Activated T-cell treated with anti-CD3 and anti-CD28 coated beads for 48 hours (primary cell): ENCODE data around the gene SAMD14.

ENCODE experiments used
- DNase-seq: peaks from one replicate; pipeline ENCODE4 v3.0.0-alpha.2; 2020; ENCODE audit warnings: low read depth

The SAMD14 gene

DNA sequence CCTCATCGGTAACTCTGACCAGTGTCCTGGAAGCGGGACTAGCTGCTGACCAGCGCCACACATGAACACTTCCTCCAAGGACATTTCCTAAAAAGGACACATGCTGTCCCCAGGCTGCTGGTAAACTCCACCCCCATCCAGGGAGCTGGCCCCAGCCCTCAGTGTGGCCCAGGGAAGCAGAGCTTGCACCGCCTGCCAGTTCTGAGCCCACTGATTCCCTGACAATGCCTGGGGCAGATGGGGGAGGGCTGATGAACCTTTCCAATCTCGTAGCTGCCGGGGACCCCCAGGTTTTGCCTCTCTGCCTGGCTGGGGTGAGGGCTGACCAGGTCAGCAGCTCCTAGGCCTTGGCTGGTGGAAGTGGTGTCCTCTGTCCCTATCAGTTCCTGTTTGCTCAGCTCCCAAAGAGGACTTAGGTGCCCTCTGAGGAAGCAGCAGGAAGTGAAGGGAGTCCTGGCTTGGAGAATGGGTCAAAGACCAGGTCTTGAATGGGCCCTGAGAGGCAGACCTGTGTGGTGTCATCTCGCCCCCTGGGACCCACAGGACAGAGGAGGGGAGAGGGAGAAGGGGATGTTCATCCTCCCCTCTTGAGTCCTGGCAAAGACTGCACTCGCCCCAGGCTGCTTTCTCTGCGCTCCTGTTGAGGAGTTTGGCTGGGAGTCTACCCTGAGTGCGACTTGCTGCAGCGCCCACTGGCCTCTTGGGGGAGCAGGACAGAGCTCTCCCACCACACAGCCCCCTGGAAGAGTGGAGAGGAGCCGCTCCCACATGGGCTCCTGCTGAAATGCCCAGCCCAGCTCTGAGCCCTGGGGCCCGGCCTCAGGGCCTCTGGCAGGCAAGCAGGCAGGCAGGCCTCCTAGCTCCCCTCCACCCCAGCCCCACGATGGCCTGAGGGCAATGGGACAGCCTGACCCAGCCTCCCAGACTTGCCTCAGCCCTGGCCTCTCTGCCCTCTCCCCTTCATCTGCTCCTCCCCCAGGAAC, 18.0 kb downstream of the SAMD14 start:
- no peak for DNase-seq

DNA sequence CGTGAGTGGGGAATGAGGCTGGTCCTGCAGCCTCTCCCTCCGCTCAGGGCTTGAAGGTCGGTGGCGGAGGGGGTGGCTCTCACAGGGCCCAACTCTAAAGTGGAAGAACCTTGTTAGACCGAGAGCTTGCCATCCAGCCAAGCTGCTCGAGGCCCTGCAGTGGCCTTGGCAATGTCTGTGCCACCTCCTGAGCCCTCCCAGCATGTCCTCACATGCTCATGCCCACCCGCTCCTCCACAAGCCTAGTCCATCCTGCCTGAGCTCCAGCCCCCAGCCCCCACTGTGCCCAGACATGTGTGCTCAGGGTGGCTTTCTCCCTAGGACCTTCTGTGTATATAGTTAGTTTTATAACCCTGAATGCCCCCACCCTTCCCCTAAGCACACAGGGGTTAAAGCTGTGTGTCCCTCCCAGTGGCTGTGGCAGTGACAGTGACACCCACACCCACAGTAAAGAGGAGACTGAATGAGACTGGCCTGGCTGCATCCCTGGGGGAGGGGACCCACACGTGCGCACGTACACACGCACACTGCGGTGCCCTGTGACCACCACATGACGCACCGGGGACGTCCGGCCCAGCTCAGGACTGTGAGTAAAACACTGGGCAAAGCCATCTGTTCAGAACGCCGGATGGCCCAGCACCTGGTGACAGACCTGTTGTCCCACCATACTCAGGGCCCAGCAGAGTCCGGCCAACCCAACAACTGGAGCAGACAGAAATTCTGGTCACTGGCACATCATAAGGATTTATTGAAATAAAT, 19.2 kb downstream of the SAMD14 start:
- DNase-seq: no peak

- DNase-seq: no peak
Observed at GRCh38 chr17:50109785-50110184, 20.2 kb downstream of the SAMD14 start.

DNA sequence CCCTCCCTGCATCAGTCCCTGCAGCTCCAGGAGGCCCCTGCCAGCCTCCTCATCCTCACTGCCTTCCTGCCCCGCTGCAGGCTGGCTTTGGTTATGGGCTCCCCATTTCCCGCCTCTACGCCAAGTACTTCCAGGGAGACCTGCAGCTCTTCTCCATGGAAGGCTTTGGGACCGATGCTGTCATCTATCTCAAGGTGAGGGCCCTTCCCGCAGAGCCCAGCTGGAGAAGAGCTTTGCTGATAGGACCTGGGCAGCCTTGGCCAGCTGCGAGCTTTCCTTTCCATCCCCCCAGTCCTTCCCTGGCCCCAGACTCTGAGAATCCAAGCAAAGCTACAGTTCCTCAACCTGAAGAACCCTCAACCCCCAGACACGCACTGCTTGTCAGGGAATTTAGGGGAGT, 20.8 kb downstream of the SAMD14 start:
- DNase-seq: no peak

DNA sequence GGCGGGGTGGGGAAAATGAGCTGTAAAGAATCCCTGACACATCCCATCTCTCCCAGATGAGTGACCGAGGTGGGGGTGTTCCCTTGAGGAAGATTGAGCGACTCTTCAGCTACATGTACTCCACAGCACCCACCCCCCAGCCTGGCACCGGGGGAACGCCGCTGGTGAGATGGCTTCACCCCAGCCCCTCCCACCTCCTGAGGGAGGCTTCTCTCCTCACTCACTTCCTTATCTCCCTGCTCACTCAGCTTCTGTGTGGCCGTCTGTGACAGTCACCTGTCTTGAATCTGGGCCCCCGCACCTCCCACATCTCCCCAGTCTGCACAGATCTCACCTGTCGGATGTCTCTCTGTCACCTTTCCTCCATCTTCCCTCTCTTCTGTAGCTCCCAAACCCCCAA, 21.4 kb downstream of the SAMD14 start:
- DNase-seq: no peak

GRCh38 chr17:50107790-50108414, 22.1 kb downstream of the SAMD14 start:
- no peak for DNase-seq

DNA sequence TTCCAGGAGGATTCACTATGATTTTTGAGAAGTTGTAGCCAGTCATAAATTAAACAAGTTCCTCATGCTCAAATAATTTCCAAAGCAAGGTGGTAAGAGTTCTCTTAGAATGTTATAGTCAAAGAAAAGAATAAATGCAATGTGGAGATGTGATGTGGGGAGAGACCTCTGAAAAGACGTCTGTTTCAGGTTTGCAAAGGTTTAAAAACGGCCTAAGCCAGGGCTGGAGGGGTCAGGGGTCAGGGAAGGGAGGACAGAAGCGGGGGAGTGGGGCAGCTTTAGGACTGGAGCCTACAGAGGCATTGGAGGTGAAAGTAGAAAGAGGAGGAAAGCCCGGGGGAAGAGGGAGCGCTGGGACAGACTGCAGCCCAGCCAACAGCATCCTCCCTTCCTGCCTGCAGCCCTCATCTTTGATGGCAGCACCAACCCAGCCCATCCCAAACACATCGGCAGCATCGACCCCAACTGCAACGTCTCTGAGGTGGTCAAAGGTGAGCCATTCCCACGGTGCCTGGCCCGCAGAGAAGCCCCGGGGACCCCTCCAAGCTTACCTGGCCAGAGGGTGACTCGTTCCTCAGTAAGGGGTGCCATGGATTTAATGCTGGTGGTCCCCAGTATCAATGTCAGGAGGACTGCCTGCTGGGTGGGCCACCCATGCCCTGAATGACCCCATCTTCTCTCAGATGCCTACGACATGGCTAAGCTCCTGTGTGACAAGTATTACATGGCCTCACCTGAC, 23.4 kb downstream of the SAMD14 start:
- no peak for DNase-seq

DNA sequence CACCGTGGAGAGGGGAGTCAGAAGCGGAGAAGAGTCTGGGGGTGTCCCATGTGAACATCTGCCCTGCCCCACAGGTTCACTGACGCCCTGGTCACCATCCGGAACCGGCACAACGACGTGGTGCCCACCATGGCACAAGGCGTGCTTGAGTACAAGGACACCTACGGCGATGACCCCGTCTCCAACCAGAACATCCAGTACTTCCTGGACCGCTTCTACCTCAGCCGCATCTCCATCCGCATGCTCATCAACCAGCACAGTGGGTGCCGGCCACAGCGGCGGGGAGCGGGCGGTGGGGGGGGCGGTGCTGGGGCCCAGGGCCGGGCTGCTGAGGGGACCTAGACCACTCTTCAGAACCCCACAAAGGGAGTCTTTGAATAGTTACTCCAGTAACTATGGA, 24.1 kb downstream of the SAMD14 start:
- no peak for DNase-seq

DNA sequence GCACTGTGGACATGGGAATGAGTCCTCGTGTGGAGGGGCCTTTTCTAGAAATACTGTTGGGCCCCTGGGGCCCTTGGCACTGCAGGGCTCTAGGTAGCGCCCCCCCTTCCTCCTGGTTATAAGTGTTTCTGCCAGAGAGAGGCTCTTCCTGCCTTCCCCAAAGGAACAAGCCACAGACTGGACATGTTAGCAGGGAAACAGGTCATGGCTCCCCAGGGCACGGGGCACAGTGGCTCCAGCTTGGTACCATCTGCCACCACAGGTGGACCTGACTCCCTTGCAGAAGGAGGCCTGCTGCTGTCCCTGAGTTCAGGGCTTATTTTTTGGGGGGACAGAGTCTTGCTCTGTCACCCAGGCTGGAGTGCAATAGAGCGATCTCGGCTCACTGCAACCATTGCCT, 26.0 kb downstream of the SAMD14 start:
- no peak for DNase-seq

DNA sequence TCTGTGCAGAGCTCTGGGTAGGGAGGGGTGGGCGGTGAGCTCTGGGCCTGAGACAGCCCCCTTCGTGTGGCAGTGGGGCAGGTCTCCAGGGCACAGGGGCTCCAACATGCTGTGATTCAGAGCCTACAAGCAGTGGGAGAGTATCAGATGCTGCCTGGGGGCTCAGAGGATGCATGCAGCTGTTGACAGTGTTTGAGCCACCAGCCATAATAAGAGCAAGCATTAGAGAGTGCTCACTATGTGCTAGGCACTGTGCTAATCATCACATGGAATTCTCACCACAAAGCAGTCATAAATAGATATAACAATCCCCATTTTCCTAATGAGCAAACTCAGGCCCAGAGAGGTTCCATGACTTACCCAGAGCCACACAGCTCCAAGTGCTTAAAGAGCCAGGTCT, 26.7 kb downstream of the SAMD14 start:
- DNase-seq: no peak

DNA sequence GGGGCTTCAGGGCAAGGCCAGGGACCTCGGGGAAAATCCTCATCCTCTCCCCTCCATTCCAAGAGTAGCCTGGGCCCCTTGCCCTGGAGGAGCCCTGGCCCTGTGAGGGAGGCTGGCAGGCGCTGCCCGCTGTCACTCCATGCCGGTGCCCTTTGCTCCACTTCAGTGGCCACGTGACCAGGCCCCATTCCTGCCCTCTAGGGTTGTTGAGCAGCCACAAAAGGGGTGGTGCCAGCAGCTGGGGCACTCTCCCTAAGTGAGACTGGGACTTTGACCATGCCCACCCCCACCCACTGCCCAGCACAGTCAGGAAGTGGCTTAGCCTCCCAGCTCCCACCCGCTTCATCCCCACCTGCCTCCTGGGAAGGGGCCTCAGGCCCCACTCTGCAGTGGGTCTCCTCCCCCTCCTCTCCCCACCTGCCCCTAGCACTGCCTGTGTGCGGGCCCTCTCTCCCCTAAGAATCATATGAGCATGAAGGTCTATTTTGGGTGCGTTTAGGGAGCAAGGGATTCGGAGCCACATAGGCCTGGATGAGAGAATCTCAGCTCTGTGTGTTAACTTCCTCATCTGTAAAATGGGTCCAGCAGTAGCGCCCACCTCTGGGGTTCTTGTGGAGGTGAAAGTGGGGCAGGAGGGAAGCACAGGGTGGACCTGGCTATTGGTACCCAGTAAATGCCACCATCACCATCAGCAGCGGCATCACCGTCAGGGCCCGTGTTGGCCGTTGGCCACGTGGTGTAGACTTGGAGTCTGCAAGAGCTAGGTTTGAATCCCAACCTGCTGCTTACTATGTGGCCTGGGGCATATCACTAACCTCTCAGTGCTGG, 27.6 kb downstream of the SAMD14 start:
- no peak for DNase-seq

DNA sequence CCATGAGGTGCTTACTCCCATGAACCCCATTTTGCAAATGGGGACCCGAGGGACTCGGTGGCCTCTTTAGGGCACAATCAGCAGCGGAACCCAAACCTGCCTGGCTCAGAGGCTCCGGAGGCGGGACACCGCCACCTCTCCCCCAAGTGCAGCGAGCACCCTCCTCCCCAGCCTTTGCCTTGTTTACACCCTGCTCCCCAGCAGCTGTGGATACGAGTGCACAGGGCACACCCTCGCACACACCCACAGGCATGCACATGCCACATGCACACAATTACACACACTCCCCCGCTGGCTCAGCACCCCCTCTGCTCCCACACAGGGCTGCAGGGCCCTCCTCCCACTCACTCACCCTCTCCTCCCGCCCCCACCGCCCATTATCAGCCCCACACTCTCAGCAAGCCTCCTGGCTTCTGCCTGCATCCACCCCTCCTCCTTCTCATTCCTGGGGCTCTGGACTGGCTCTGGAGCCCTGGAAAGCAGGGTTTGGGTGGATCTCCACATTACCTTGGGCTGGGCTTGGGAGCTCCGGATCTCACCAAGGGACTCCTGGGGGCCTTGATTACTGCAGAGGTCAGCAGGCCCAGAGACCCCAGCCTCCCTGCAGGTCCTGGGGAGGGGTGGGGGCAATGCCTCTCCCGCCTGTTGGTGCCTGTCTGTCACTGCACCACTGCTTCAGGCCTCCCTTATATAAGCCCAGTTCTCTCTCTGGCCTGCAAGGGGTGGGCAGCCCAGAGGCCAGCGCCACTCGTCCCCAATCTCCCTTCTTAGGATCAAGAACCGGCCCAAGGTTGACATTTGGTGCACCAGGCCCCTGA, 28.4 kb downstream of the SAMD14 start:
- no peak for DNase-seq

- DNase-seq: no peak
Observed at GRCh38 chr17:50100921-50101345, 29.0 kb downstream of the SAMD14 start.

DNA sequence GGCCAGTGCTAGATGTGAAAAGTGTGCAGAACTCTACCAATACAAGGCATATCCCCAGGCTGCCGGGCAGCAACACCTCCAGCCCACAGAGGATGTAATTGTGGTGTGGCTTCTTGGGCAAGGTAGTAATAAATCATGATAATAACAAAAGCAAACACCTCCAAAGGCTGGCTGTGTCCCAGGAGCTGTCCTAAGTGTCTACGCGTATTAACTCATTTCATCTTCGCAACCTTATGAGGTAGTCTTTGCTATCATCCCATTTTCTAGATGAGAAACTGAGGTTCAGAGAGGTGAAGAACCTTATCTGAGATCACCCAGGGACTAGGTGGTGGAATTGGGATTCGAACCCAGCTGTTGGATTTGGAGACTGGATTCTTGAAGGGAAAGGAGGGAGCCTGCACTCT, 29.5 kb downstream of the SAMD14 start:
- DNase-seq: no peak

GRCh38 chr17:50099003-50099402, 31.0 kb downstream of the SAMD14 start:
- DNase-seq: no peak

GRCh38 chr17:50098583-50098982, 31.4 kb downstream of the SAMD14 start:
- no peak for DNase-seq

DNA sequence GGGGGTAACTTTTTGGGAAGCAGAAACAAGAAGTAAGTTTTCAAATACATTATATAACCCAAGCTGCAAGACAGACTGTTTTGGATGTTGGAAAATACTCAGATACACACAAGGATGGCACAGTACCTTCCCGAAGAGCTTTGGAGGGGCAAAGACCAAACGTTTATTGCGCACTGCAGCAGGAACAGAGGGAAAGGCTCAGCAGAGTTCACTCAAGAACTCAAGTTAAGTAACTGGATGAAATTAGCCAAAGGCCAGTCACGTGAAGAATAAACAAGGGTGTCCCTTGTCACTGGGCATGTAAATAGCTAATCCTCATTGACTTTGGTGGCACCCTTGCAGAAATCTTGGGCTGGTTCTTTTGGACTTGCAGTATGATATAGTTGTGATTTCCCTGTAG, 32.0 kb downstream of the SAMD14 start:
- DNase-seq: no peak

DNA sequence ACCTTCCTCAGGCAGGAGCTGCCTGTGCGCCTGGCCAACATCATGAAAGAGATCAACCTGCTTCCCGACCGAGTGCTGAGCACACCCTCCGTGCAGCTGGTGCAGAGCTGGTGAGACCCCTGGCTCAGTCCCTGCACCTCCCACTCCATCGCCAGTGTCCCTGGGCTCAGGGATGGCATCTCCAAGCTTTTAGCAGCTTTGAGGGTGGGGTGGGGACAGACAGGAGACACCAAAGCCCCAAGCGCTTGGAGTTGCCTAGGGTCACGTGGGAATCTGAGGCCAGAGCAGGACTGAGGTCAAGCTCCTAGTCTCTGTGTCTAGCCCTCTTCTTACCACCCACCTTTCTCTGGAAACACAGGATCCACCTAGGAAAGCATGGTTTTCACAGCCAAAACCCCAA, 32.5 kb downstream of the SAMD14 start:
- no peak for DNase-seq

- no peak for DNase-seq
Observed at GRCh38 chr17:50096758-50097157, 33.2 kb downstream of the SAMD14 start.

DNA sequence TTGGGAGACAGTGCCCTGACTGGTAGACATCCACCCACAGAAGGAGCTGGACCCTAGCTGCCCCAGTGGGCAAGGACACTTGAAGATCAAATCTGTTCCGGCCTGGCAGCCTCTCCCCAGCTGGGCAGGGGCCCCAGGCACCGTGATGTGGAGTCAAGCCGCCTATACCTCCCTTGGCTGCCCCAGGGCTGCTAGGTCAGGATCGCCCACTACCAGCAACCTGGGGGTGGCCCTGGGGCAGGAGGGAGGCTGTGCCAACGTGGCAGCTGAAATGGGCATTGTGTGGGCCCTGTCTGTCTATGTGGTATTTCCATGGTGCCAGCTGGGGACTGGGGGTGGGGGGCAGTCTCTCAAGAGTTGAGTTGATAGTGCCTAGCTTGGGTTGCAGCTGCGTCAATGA, 33.9 kb downstream of the SAMD14 start:
- no peak for DNase-seq
